ENCODE data around the gene MRPS16. TPM values are rescaled to one million over a fixed set of nuclear protein-coding genes. Genes with fewer than 3 reads are reported as not detected.

Gene MRPS16
- total and polyA plus RNA-seq, 2 of the 13 experiments (the other 11 are each of a cell fraction or from before 2014, with no cell fraction given): 70.1 to 135 TPM

DNA sequence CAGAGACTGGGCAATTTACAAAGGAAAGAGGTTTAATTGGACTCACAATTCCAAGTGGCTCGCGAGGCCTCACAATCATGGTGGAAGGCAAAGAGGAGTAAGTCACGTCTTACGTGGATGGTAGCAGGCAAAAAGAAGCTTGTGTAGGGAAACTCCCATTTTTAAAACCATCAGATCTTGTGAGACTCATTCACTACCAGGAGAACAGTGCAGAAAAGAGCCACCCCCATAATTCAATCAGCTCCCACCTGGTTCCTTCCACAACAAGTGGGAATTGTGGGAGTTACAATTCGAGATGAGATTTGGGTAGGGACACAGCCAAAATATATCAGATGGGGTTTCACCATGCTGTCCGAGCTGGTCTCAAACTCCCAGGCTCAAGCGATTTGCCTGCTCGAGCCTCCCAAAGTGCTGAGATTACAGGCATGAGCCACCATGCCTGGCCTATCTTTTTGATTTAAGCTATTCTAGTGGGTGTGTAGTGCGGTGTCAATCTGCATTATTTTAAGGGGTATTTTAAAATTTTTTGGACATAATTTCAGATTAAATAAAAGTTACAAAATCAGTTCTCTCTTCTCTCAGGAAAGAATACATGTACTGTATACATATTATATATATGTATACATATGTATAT lies 9.0 kb upstream of the MRPS16 start:
- TF ChIP-seq ZNF230 (CRISPR knock-in tag; IDR thresholded peaks at IDR 0.05) (no peak), RCOR2 (CRISPR knock-in tag; IDR thresholded peaks at IDR 0.05) (no peak), ZNF501 (CRISPR knock-in tag; IDR thresholded peaks at IDR 0.05) (no peak), YY1 (IDR thresholded peaks at IDR 0.05; ENCODE audit: insufficient read depth, insufficient replicate concordance, low read depth, low read length) (no peak), ZNF605 (CRISPR knock-in tag; IDR thresholded peaks at IDR 0.05) (no peak), CSRNP2 (CRISPR knock-in tag; conservative IDR thresholded peaks at IDR 0.05; ENCODE audit: low read depth) (no peak), ZNF207 (IDR thresholded peaks at IDR 0.05; ENCODE audit: borderline replicate concordance) (no peak), SMYD3 (CRISPR knock-in tag; IDR thresholded peaks at IDR 0.05) (no peak), JUN (CRISPR knock-in tag; IDR thresholded peaks at IDR 0.05) (no peak), ZFP91 (CRISPR knock-in tag; IDR thresholded peaks at IDR 0.05; ENCODE audit: borderline replicate concordance) (no peak), ZNF850 (CRISPR knock-in tag; conservative IDR thresholded peaks at IDR 0.05) (no peak), MAFK (conservative IDR thresholded peaks at IDR 0.05 in 1 of 2, IDR thresholded peaks at IDR 0.05 in 1 of 2; ENCODE audit: low read length in 2 of 2) (no peak), ELF1 (CRISPR knock-in tag; IDR thresholded peaks at IDR 0.05) (no peak)
- TF ChIP-seq, protein P1, sequence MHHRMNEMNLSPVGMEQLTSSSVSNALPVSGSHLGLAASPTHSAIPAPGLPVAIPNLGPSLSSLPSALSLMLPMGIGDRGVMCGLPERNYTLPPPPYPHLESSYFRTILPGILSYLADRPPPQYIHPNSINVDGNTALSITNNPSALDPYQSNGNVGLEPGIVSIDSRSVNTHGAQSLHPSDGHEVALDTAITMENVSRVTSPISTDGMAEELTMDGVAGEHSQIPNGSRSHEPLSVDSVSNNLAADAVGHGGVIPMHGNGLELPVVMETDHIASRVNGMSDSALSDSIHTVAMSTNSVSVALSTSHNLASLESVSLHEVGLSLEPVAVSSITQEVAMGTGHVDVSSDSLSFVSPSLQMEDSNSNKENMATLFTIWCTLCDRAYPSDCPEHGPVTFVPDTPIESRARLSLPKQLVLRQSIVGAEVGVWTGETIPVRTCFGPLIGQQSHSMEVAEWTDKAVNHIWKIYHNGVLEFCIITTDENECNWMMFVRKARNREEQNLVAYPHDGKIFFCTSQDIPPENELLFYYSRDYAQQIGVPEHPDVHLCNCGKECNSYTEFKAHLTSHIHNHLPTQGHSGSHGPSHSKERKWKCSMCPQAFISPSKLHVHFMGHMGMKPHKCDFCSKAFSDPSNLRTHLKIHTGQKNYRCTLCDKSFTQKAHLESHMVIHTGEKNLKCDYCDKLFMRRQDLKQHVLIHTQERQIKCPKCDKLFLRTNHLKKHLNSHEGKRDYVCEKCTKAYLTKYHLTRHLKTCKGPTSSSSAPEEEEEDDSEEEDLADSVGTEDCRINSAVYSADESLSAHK (CRISPR knock-in tag; IDR thresholded peaks at IDR 0.05; ENCODE audit: borderline replicate concordance): no peak
- no TSS peak for BruUV-seq (replicated peaks)
- POLR2A ChIA-PET: interaction anchor here (1.0 to 3.9 kb wide), 3 partner anchors 9 to 97 kb away, joined by 3 to 21 read pairs (median 3); partner anchors contain the start of genes CFAP70, DNAJC9 and MRPS16
- in situ Hi-C loops (cut with HindIII; ENCODE audit: extremely low pct_ligation_motif_present, low pct_unique_long_range_greater_than_20kb) (loop anchor here (25.0 kb wide), 1 partner anchor 376 kb away; the partner anchor contains the start of gene MYOZ1), intact Hi-C loops (cut with micrococcal nuclease; ENCODE audit: unreplicated experiment) (loop anchor here (5.0 kb wide), 1 partner anchor 96 kb away; the partner anchor contains the start of gene CFAP70)
- no peaks in the 10 kb centered on the region for H3K27me3 ChIP-seq (ENCODE audit: control insufficient read depth in 1 of 2, insufficient read depth in 2 of 2, low read length in 2 of 2)
- no peak overlapping the region for H3K9ac ChIP-seq (ENCODE audit: insufficient read depth, low read depth, low read length)
- WGBS (ENCODE audit: low lambda C conversion rate): 78% methylated on average over 9 of the region's 9 CpGs
- no peak overlapping the region for H3K27ac ChIP-seq (ENCODE audit: extremely low read length, insufficient read depth, low read length)
- CTCF ChIA-PET (ENCODE audit: low intra/inter-chr PET ratio, low total read pairs): no interaction called here
- H4K20me1 ChIP-seq (ENCODE audit: insufficient read depth, low read length): no peaks in the 10 kb centered on the region
- no peaks in the 10 kb centered on the region for H3K36me3 ChIP-seq (replicated peaks in 1 of 2; ENCODE audit: control insufficient read depth in 1 of 2, insufficient read depth in 2 of 2, low read length in 2 of 2)
- no peaks in the 10 kb centered on the region for H3K9me3 ChIP-seq (ENCODE audit: low read length)
- DNase-seq (ENCODE audit: low spot score): no peak
- no peak overlapping the region for H3K4me3 ChIP-seq (replicated peaks in 1 of 3; ENCODE audit: insufficient read depth in 1 of 3, low read depth in 2 of 3, low read length in 3 of 3)
- H3K79me2 ChIP-seq (ENCODE audit: insufficient read depth, low read length): no peaks in the 10 kb centered on the region
- no peak for ATAC-seq
- H2AFZ ChIP-seq (ENCODE audit: low read length): no peak overlapping the region
- no peak for FAIRE-seq
- no peak overlapping the region for H3K4me2 ChIP-seq (ENCODE audit: low read depth, low read length)
- H3K4me1 ChIP-seq (ENCODE audit: insufficient read depth, low read length): no peaks in the 10 kb centered on the region
